ENCODE results near the gene RTKN. TPM values are rescaled to one million over a fixed set of nuclear protein-coding genes. Genes with fewer than 3 reads are reported as not detected.

The RTKN gene
- total and polyA plus RNA-seq, 4 donors = 27.8 to 98.0 (median 73.0) TPM

GRCh38 chr2:74481431-74481830 lies 39.7 kb upstream of the RTKN start:
- Histone ChIP-seq H3K27me3 (ENCODE audit: control insufficient read depth in 4 of 4, insufficient read depth in 4 of 4, low read length in 3 of 4) (no peaks in the 10 kb centered on the region), H3K9ac (ENCODE audit: low read depth in 1 of 2, low read length in 2 of 2) (peak overlapping the region; percentile 7 to 44), H3K36me3 (ENCODE audit: control insufficient read depth in 4 of 4, insufficient read depth in 3 of 4, low read depth in 1 of 4, low read length in 3 of 4) (peaks cover 0 to 7% (median 0%) of the 10 kb centered on the region in 4 donors), H3K9me3 (ENCODE audit: control insufficient read depth in 4 of 4, low read length in 3 of 4) (no peaks in the 10 kb centered on the region), H3K4me3 (ENCODE audit: low read depth in 1 of 3, low read length in 3 of 3) (peak overlapping the region; percentile 67 to 95 (median 94)), H3K27ac (ENCODE audit: low read depth in 1 of 2, low read length in 2 of 2) (no peak overlapping the region), H3K4me1 (ENCODE audit: control insufficient read depth in 4 of 4, insufficient read depth in 4 of 4, low read length in 3 of 4) (peaks cover 9 to 50% (median 36%) of the 10 kb centered on the region in 4 donors)
- TF ChIP-seq RAD21 (IDR thresholded peaks at IDR 0.05) = no peak
- no peak for TF ChIP-seq FOXA2 (IDR thresholded peaks at IDR 0.05)
- no peak for TF ChIP-seq MAX (IDR thresholded peaks at IDR 0.05)
- no peak for TF ChIP-seq FOXA1 (IDR thresholded peaks at IDR 0.05)
- no peak for TF ChIP-seq REST (IDR thresholded peaks at IDR 0.05)
- no peak for TF ChIP-seq YY1 (IDR thresholded peaks at IDR 0.05)
- TF ChIP-seq HNF4A (conservative IDR thresholded peaks at IDR 0.05) = no peak
- no peak for TF ChIP-seq GABPA (IDR thresholded peaks at IDR 0.05 in 1 of 2, conservative IDR thresholded peaks at IDR 0.05 in 1 of 2)
- no peak for TF ChIP-seq CTCF (IDR thresholded peaks at IDR 0.05; ENCODE audit: low read depth, low read length, missing input control)
- no peak for TF ChIP-seq EGR1 (IDR thresholded peaks at IDR 0.05; ENCODE audit: low read depth in 2 of 2)
- DNase-seq (ENCODE audit: low spot score) = no peak
- WGBS = 61% methylated on average over 3 of the region's 3 CpGs

GRCh38 chr2:74474899-74475298 lies 33.2 kb upstream of the RTKN start:
- H3K9ac ChIP-seq (ENCODE audit: low read depth in 1 of 2, low read length in 2 of 2) = no peak overlapping the region
- H3K4me1 ChIP-seq (ENCODE audit: control insufficient read depth in 4 of 4, insufficient read depth in 4 of 4, low read length in 3 of 4) = peaks cover 10 to 30% (median 23%) of the 10 kb centered on the region in 4 donors
- no peaks in the 10 kb centered on the region for H3K27me3 ChIP-seq (ENCODE audit: control insufficient read depth in 4 of 4, insufficient read depth in 4 of 4, low read length in 3 of 4)
- DNase-seq (ENCODE audit: low spot score) = no peak
- no peaks in the 10 kb centered on the region for H3K9me3 ChIP-seq (ENCODE audit: control insufficient read depth in 4 of 4, low read length in 3 of 4)
- 93% methylated on average over 5 of the region's 5 CpGs for WGBS
- no peak overlapping the region for H3K4me3 ChIP-seq (ENCODE audit: low read depth in 1 of 3, low read length in 3 of 3)
- H3K36me3 ChIP-seq (ENCODE audit: control insufficient read depth in 4 of 4, insufficient read depth in 3 of 4, low read depth in 1 of 4, low read length in 3 of 4) = peaks cover 2 to 14% (median 13%) of the 10 kb centered on the region in 4 donors
- no peak overlapping the region for H3K27ac ChIP-seq (ENCODE audit: low read depth in 1 of 2, low read length in 2 of 2)
- no peak for TF ChIP-seq YY1 (IDR thresholded peaks at IDR 0.05)
- no peak for TF ChIP-seq EGR1 (IDR thresholded peaks at IDR 0.05; ENCODE audit: low read depth in 2 of 2)
- TF ChIP-seq REST (IDR thresholded peaks at IDR 0.05) = no peak
- TF ChIP-seq MAX (IDR thresholded peaks at IDR 0.05) = no peak
- no peak for TF ChIP-seq CTCF (IDR thresholded peaks at IDR 0.05; ENCODE audit: low read depth, low read length, missing input control)
- TF ChIP-seq TAF1 (conservative IDR thresholded peaks at IDR 0.05) = no peak
- TF ChIP-seq NR2F2 (IDR thresholded peaks at IDR 0.05) = no peak
- no peak for TF ChIP-seq ATF3 (IDR thresholded peaks at IDR 0.05)
- no peak for TF ChIP-seq FOXA1 (IDR thresholded peaks at IDR 0.05)
- no peak for TF ChIP-seq RAD21 (IDR thresholded peaks at IDR 0.05)
- no peak for TF ChIP-seq FOXA2 (IDR thresholded peaks at IDR 0.05)
- TF ChIP-seq HNF4G (IDR thresholded peaks at IDR 0.05) = no peak
- no peak for TF ChIP-seq JUND (IDR thresholded peaks at IDR 0.05)
- no peak for TF ChIP-seq GABPA (IDR thresholded peaks at IDR 0.05 in 1 of 2, conservative IDR thresholded peaks at IDR 0.05 in 1 of 2)
- no peak for TF ChIP-seq SP1 (IDR thresholded peaks at IDR 0.05)
- TF ChIP-seq RXRA (IDR thresholded peaks at IDR 0.05) = no peak
- no peak for TF ChIP-seq HNF4A (conservative IDR thresholded peaks at IDR 0.05)

Measured in liver (tissue), 9 donors.